ENCODE results near the gene INPP5B.

- TF ChIP-seq TAF1 (IDR thresholded peaks at IDR 0.05; ENCODE audit: borderline replicate concordance, low read depth, low read length) (no peak), POLR2AphosphoS5 (IDR thresholded peaks at IDR 0.05; ENCODE audit: low read depth, low read length) (no peak)
These were observed 101.7 kb downstream of the INPP5B start for GRCh38 chr1:37845049-37845646.

Data from GM12892 (cell line).